ENCODE measurements around the gene CASTOR2. TPM values are rescaled to one million over a fixed set of nuclear protein-coding genes. Genes with fewer than 3 reads are reported as not detected.

CASTOR2 gene
- total RNA-seq, 4 donors from 2014 or later, result 145 to 334 (median 243) TPM

GRCh38 chr7:75028299-75028698, 63.8 kb downstream of the CASTOR2 start:
- in situ Hi-C loops (cut with MboI; ENCODE audit: low sequenced_read_pairs in 4 of 4), result loop anchor here in 2 of 4 donors (25.0 kb wide), 2 partner anchors 591 to 616 kb away; no protein-coding TSS in a partner anchor
- DNase-seq (no peak), ATAC-seq (no peak)
- Histone ChIP-seq H3K36me3 (peaks cover 0 to 26% of the 10 kb centered on the region in 2 donors), H3K27ac (no peak overlapping the region), H3K9me3 (no peaks in the 10 kb centered on the region), H3K4me3 (no peak overlapping the region), H3K4me1 (no peaks in the 10 kb centered on the region), H3K27me3 (no peaks in the 10 kb centered on the region)
- intact Hi-C loops (cut with DNase I; ENCODE audit: low total_unique reads), result no loop called here
- TF ChIP-seq POLR2A (IDR thresholded peaks at IDR 0.05) (no peak), CTCF (IDR thresholded peaks at IDR 0.05 in 4 of 5, conservative IDR thresholded peaks at IDR 0.05 in 1 of 5) (no peak)

DNA sequence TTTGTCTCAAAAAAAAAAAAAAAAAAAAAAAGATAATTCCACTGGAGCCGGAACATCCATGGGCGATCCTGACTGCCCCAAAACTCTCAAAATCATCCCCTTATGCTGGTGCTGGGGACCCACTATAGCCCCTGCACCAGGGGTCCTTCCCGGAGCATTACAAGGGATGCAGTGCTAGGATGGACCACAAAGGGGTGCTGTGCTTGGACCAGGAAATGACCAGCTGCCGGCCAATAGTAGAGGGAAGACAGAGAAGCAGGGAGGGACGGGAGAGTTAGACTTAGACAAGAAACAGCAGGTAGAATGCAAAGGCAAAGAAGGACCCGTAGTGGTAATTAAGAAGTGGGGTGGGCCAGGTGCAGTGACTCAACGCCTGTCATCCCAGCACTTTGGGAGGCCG, 68.6 kb downstream of the CASTOR2 start:
- Histone ChIP-seq H3K4me1 (no peaks in the 10 kb centered on the region), H3K9me3 (no peaks in the 10 kb centered on the region), H3K27ac (no peak overlapping the region), H3K4me3 (no peak overlapping the region), H3K36me3 (no peaks in the 10 kb centered on the region), H3K27me3 (no peaks in the 10 kb centered on the region)
- TF ChIP-seq CTCF (IDR thresholded peaks at IDR 0.05 in 4 of 5, conservative IDR thresholded peaks at IDR 0.05 in 1 of 5) (no peak), POLR2A (IDR thresholded peaks at IDR 0.05) (no peak)
- DNase-seq (no peak), ATAC-seq (peak; percentile 22 to 27)
- intact Hi-C loops (cut with DNase I; ENCODE audit: low total_unique reads), result no loop called here
- in situ Hi-C loops (cut with MboI; ENCODE audit: low sequenced_read_pairs in 4 of 4), result loop anchor here in 2 of 4 donors (25.0 kb wide), 2 partner anchors 596 to 621 kb away; no protein-coding TSS in a partner anchor

- no peak overlapping the region for H3K4me3 ChIP-seq
- TF ChIP-seq POLR2A (IDR thresholded peaks at IDR 0.05) (no peak), CTCF (IDR thresholded peaks at IDR 0.05 in 4 of 5, conservative IDR thresholded peaks at IDR 0.05 in 1 of 5) (no peak)
- intact Hi-C loops (cut with DNase I; ENCODE audit: low total_unique reads), result no loop called here
- no peaks in the 10 kb centered on the region for H3K4me1 ChIP-seq
- H3K27me3 ChIP-seq, result no peaks in the 10 kb centered on the region
- ATAC-seq (no peak), DNase-seq (no peak)
- in situ Hi-C loops (cut with MboI; ENCODE audit: low sequenced_read_pairs in 4 of 4), result loop anchor here in 2 of 4 donors (25.0 kb wide), 2 partner anchors 597 to 622 kb away; no protein-coding TSS in a partner anchor
- H3K9me3 ChIP-seq, result no peaks in the 10 kb centered on the region
- H3K27ac ChIP-seq, result no peak overlapping the region
- H3K36me3 ChIP-seq, result no peaks in the 10 kb centered on the region
These were observed 69.3 kb downstream of the CASTOR2 start for GRCh38 chr7:75033826-75034225.

DNA sequence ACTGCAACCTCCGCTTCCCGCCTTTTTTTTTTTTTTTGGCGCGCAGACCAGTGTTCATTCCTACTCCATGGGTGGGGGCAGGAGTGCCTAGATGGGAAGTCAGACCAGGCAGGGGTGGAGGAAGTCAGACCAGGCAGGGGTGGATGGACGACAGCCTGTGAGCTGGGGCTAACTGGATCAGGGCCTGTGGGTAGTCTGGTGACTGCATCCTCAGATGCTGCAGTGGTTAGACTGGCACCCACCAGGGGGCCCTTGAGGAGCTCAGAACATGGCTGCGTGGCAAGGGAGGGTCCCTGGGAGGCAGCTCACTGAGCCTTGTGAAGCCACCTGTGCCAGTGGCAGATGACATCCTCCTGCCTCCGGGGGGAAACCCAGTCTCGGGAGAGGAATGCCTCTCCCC, 74.0 kb downstream of the CASTOR2 start:
- no peak overlapping the region for H3K27ac ChIP-seq
- no peaks in the 10 kb centered on the region for H3K27me3 ChIP-seq
- H3K36me3 ChIP-seq, result peaks cover 0 to 9% of the 10 kb centered on the region in 2 donors
- ATAC-seq, result no peak
- H3K9me3 ChIP-seq, result no peaks in the 10 kb centered on the region
- H3K4me1 ChIP-seq, result peaks cover 0 to 6% of the 10 kb centered on the region in 2 donors
- no peak for DNase-seq
- no peak overlapping the region for H3K4me3 ChIP-seq
- no peak for TF ChIP-seq POLR2A (IDR thresholded peaks at IDR 0.05)
- no peak for TF ChIP-seq CTCF (IDR thresholded peaks at IDR 0.05 in 4 of 5, conservative IDR thresholded peaks at IDR 0.05 in 1 of 5)
- in situ Hi-C loops (cut with MboI; ENCODE audit: low sequenced_read_pairs in 4 of 4), result loop anchor here in 2 of 4 donors (25.0 kb wide), 2 partner anchors 601 to 626 kb away; no protein-coding TSS in a partner anchor
- intact Hi-C loops (cut with DNase I; ENCODE audit: low total_unique reads), result no loop called here

GRCh38 chr7:75039166-75039565, 74.7 kb downstream of the CASTOR2 start:
- H3K4me3 ChIP-seq, result no peak overlapping the region
- H3K4me1 ChIP-seq, result peaks cover 0 to 6% of the 10 kb centered on the region in 2 donors
- peak overlapping the region in 1 of 4 donors; percentile 51 for H3K27ac ChIP-seq
- in situ Hi-C loops (cut with MboI; ENCODE audit: low sequenced_read_pairs in 4 of 4), result loop anchor here in 2 of 4 donors (25.0 kb wide), 2 partner anchors 602 to 627 kb away; no protein-coding TSS in a partner anchor
- peaks cover 0 to 14% of the 10 kb centered on the region in 2 donors for H3K36me3 ChIP-seq
- H3K27me3 ChIP-seq, result no peaks in the 10 kb centered on the region
- TF ChIP-seq POLR2A (IDR thresholded peaks at IDR 0.05) (no peak), CTCF (IDR thresholded peaks at IDR 0.05 in 4 of 5, conservative IDR thresholded peaks at IDR 0.05 in 1 of 5) (no peak)
- DNase-seq (no peak), ATAC-seq (no peak)
- H3K9me3 ChIP-seq, result no peaks in the 10 kb centered on the region
- intact Hi-C loops (cut with DNase I; ENCODE audit: low total_unique reads), result no loop called here

All from gastrocnemius medialis (tissue), 4 donors.